NCI-H2196 treated with DMSO at 0.1 percent for 48 hours (cell line): Measurements from ENCODE around the gene HMX3.

Source experiments
- DNase-seq: peaks from one replicate; lab custom pipeline; 2025; ENCODE audit not compliant: unreplicated experiment; lab: John Stamatoyannopoulos, UW

Gene HMX3

GRCh38 chr10:123134343-123134914 is 1.3 kb upstream of the HMX3 start:
- no peak for DNase-seq

- no peak for DNase-seq
Measured at GRCh38 chr10:123134915-123135414, 805 bp upstream of the HMX3 start.

- DNase-seq, result no peak
Measured at GRCh38 chr10:123136221-123136805, 543 bp downstream of the HMX3 start.

- no peak for DNase-seq
Measured at GRCh38 chr10:123136806-123137642, 1.3 kb downstream of the HMX3 start.

GRCh38 chr10:123139165-123139520 is 3.4 kb downstream of the HMX3 start:
- no peak for DNase-seq

- no peak for DNase-seq
Measured at GRCh38 chr10:123139521-123140163, 3.9 kb downstream of the HMX3 start.

- no peak for DNase-seq
Measured at GRCh38 chr10:123140164-123140982, 4.6 kb downstream of the HMX3 start.

- no peak for DNase-seq
Measured at GRCh38 chr10:123140983-123141390, 5.2 kb downstream of the HMX3 start.

GRCh38 chr10:123141791-123142700 is 6.3 kb downstream of the HMX3 start:
- no peak for DNase-seq

- no peak for DNase-seq
Measured at GRCh38 chr10:123142701-123143161, 7.0 kb downstream of the HMX3 start.

GRCh38 chr10:123143162-123143824 is 7.5 kb downstream of the HMX3 start:
- DNase-seq, result no peak

GRCh38 chr10:123143825-123144168 is 8.0 kb downstream of the HMX3 start:
- no peak for DNase-seq

- DNase-seq, result no peak
Measured at GRCh38 chr10:123144697-123145541, 9.1 kb downstream of the HMX3 start.

GRCh38 chr10:123145542-123146012 is 9.8 kb downstream of the HMX3 start:
- DNase-seq, result no peak

GRCh38 chr10:123146013-123146893 is 10.5 kb downstream of the HMX3 start:
- DNase-seq, result no peak

- DNase-seq, result no peak
Measured at GRCh38 chr10:123146894-123147634, 11.3 kb downstream of the HMX3 start.
